Fibroblast of skin of abdomen (primary cell): ENCODE results near the gene OSBPL2.

ENCODE experiments used
- DNase-seq: peaks from one replicate; pipeline ENCODE4 v3.0.0-alpha.2; 2013

Gene OSBPL2

DNA sequence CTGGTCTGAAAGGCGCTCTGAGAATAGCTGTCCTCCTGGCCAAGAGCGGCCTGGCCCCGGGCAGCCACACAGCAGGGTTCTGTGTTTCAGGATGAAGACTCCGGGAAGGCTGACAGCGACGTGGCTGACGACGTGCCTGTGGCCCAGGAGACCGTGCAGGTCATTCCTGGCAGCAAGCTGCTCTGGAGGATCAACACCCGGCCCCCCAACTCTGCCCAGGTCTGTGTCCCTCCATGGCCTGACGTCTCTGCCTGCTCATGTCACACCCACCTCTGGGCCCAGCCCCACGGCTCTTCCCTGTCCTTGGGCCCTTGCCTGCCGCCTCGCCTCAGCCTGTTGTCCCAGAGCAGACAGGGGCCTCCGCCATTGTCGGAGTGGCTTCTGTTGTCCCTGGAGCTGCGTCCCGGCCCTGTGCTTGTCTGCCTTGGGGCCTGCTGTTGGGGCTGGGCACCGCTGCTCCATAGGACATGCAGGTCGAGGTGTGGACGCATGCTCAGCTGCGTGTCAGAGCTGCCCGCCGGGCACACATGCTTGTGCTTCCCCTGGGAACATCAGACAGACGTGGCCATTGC lies 48.3 kb downstream of the OSBPL2 start:
- no peak for DNase-seq

- no peak for DNase-seq
Measured at GRCh38 chr20:62287129-62287528, 48.8 kb downstream of the OSBPL2 start.

GRCh38 chr20:62287759-62288534 lies 49.6 kb downstream of the OSBPL2 start:
- DNase-seq, result no peak

GRCh38 chr20:62288535-62289105 lies 50.3 kb downstream of the OSBPL2 start:
- no peak for DNase-seq

- DNase-seq, result no peak
Measured at GRCh38 chr20:62289131-62289530, 50.8 kb downstream of the OSBPL2 start.

GRCh38 chr20:62289898-62290297 lies 51.6 kb downstream of the OSBPL2 start:
- DNase-seq, result no peak

DNA sequence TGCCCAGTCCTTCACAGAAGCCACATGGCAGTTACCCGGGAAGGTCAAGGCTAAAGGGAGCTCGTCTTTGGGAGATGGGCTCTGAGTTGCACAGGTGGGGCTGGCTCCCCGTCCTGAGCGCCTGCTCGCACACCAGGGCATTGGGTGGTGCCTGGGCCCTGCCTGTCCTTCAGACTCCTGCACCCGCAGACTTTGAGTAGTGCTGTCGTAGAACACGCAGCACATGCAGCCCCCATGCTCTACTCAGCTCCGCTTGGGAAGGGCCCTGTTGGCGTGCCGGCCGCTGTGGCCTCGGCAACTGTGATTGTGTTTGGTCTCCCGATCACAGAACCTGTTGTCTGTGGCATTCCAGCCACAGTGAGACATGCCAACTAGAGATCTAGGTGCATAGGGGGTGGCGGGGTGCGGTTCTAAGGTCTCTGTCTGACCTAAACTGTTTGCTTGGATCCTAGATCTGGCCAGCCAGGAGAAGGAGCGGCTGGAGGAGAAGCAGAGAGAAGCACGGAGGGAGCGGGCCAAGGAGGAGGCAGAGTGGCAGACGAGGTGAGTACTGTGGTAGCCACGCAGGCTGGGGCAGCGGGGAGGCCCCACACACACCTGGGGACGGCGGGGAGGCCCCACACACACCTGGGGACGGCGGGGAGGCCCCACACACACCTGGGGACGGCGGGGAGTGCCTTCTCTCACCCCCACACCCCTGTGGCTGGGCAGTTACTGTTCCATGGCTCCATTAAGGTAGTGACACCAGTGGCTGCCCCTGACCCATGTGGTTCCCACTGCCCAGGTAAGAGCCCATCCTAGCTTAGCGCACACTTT lies 53.1 kb downstream of the OSBPL2 start:
- no peak for DNase-seq

- DNase-seq, result no peak
Measured at GRCh38 chr20:62292108-62292507, 53.8 kb downstream of the OSBPL2 start.

- no peak for DNase-seq
Measured at GRCh38 chr20:62293111-62293784, 54.9 kb downstream of the OSBPL2 start.

DNA sequence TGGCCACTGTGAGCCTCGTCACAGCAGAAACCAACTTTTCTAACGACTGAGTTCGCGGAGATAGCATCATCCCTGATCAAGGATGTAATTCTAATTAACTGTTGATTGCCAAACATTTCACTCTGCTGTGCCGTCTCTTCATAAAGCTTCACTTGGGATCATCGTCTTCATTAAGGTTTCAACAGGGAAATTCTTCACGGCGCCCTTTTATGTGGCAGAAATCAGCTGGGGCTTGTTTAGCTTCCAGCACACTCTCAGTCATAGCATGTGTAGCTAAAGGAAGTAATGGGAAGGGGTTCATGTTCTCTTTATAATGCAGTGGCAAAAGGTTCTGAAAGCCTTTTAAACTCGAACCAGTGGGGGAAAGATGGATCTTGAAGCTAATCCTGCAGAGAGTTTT lies 55.6 kb downstream of the OSBPL2 start:
- DNase-seq, result no peak

DNA sequence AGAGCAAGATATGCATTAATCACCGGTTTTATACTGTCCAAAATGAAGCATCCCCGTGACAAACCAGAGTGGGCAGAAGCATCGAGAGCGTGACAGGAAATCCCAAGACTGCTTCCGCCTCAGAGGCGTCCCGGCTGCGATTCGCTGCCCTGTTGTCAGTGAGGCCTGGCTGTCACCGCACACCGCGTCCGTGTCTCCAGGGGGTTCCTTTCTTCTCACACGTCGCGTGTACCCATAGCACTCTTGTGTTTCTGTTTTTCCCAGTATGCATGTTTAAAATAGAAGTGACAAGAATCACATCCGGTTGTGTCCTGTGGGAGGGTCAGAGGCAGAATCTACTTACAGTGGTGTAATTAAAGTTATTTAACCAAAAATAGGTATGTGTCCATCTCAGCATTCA lies 56.2 kb downstream of the OSBPL2 start:
- no peak for DNase-seq

GRCh38 chr20:62296724-62297448 lies 58.6 kb downstream of the OSBPL2 start:
- no peak for DNase-seq

- DNase-seq, result no peak
Measured at GRCh38 chr20:62297449-62298227, 59.3 kb downstream of the OSBPL2 start.

DNA sequence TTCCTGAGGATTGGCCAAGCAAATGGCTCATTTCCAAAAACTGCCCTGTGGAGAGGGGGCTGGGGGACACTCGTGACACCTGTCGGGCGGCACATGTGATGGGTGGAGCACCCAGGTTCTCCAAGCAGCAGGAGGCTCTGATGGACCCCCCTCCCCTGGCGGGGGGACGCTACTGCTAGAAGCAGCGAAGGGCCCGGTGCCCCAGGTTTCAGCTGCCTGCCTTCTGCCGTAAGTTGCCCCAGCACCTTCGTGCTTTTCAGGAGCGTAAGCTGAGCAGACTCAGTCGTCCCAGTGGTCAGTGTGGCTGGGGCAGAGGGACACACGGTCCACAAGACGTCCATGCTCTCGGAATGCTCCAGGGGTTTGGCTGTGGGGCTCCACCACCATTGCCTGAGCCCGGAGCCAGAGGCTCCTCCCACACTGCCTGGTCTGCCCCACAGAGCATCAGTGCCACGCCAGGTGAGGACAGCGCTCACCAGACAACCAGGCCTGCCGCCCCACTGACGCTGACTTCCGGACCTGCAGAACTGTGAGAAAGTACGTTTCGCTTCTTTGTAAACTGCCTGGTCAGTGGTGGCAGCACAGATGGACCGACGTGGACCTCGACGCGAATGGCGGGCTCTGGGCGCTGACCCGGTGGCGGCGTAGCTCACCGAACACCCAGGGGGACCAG lies 60.4 kb downstream of the OSBPL2 start:
- DNase-seq, result no peak

DNA sequence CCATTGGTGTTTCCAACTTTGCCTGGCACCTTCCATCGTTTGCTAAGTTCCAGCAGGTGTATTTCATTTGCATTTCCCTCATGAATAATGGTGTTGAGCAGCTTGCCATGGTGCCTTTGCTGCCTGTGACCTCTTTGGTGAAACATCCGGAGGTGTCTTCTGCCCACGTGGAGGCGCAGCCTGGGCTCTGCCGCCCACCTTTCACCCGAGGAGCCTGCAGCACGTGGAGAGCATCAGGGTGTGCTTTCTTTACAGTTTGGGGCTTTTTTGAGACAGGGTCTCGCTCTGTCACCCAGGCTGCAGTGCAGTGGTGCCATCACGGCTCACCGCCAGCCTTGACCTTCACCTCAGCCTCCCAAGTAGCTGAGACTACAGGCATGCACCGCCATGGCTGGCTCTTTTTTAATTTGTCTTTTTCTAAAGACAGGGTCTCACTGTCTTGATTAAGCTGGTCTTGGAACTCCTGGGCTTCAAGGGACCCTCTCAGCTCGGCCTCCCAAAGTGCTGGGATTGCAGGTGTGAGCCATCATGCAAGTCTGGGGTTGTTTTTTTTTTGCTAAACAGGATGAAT lies 61.4 kb downstream of the OSBPL2 start:
- DNase-seq, result no peak

DNA sequence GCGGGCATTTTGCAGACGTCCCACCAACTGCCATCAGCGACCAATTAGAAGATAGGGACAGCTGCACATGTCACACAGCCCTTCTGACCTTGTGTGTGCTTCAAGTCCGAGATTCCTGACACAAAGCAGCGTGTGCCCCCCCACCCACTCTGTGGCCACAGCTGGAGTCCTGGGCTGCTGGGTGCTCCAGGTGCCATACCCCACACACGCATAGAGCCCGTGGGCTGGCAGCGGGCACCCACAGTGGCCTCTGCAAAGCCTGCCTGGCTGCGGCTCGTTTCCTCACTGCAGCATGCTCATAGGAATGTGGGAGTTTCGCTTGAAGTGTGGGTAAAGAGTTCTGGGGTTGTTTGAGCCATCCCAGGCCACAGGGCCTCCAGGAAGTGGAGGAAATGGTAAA lies 62.0 kb downstream of the OSBPL2 start:
- no peak for DNase-seq

DNA sequence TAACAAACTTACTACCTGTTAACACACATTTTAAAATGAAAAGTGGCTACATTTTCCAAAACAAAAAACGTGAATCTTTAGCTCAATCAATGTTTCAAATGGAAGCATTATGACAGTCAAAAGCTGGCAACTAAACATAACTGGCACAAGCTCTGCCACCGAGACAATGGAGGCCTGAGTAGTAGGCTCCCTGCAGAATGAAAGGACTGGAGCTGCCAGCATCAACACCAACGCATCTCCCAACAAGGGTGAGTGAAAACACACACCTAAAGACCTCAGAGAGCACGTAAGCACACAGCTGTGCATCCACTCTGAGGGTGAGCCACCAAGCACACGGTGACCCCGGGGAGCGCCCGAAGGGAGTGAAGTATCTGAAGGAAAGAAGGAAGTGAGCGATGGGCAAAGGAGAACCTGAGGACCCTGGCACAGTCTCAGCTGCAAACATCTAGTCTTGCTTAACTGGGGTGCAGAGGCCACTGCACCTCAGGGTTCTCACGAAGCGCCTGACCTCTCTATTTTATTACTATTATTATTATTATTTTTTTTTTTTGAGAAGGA lies 62.9 kb downstream of the OSBPL2 start:
- no peak for DNase-seq

DNA sequence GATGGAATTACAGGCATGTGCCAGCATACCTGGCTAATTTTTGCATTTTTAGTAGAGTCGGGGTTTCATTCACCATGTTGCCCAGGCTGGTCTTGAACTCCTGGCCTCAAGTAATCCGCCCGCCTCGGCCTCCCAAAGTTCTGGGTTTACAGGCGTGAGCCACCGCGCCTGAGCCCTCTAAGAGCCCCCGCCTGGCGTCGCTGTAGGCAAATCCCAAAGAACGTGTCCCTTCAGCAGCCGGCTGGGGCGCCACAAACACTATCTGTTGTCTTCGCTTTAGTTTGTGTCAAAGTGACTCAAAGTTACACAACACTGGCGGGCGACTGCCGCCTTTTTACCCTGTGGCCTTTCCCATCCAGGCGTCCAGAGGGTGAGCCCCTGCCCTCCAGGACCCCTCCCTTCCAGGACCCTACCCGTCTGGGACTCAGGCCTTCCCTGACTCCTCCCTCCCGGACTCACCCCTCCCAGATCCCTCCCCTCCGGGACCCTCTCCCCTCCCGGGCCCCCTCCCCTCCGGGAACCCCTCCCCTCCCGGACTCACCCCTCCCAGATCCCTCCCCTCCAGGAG lies 63.5 kb downstream of the OSBPL2 start:
- DNase-seq, result peak; percentile 91

- DNase-seq, result peak; percentile 96
Measured at GRCh38 chr20:62302341-62303061, 64.2 kb downstream of the OSBPL2 start, which contains the start of gene ADRM1. ADRM1 (plus strand) TSS chr20:62302997; CDS start chr20:62303569, 572 bp downstream.
